Activated CD4-positive, CD25-positive, alpha-beta regulatory T cell treated with anti-CD3 and anti-CD28 coated beads, Interleukin-2, amount 50 U/mL, for 72 hours (primary cell): ENCODE measurements around the gene UTP15.

ENCODE experiments used
- DNase-seq: peaks from one replicate; pipeline ENCODE4 v3.0.0; 2021

The UTP15 gene

DNA sequence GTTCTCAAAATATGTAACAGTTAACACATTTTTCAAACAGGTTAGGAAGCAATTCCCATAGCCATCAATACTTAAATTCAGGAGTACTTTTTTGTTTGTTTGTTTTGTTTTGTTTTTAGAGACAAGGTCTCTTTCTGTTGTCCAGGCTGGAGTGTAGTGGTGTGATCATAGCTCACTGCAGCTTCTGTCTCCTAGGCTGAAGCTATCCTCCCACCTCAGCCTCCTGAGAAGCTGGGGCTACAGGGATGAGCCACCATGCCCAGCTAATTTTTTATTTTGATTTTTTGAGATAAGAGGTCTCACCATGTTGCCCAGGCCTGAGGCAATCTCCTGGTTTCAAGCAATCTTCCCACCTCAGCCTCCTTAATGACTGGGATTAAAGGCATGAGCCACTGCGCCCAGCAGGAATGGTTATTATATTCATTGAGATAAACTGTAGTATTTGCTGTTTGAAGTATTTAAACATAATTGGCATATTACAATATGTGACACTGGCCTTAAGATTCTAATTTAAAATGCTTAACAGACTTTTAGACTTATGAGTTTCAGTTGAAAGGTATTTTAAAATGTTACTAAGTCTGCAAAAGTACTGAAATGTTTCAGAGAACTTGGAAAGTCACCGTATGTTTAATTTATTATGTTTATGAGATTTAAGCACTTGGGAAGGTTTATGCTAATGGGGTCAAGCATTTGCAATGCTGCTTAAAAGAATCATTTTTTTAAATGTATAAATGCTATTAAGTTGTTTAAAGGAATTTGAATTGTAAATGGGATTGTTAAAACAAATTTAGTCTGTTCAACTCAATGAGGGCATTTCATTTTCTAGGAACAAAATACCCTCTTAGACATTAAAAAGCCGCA, 17.0 kb downstream of the UTP15 start:
- no peak for DNase-seq

DNA sequence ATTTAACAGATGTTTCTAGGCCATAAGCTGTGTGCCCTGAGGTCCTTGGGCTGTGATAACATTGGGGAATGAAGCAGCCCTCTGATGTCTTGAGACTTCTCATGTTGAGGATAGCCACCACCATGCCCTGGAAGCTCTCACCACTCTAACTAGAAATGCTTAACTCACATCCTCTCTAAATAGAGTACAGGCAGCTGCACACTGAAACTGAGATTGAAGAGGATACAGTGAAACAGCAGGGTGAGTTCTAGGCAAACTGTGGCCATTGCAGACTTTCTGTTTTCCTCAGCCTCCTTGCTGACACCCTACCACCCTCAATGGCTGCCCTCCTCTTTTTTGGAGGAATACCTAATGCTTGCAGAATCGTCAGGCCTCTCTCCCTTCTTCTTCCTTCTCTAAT, 22.4 kb downstream of the UTP15 start:
- no peak for DNase-seq

DNA sequence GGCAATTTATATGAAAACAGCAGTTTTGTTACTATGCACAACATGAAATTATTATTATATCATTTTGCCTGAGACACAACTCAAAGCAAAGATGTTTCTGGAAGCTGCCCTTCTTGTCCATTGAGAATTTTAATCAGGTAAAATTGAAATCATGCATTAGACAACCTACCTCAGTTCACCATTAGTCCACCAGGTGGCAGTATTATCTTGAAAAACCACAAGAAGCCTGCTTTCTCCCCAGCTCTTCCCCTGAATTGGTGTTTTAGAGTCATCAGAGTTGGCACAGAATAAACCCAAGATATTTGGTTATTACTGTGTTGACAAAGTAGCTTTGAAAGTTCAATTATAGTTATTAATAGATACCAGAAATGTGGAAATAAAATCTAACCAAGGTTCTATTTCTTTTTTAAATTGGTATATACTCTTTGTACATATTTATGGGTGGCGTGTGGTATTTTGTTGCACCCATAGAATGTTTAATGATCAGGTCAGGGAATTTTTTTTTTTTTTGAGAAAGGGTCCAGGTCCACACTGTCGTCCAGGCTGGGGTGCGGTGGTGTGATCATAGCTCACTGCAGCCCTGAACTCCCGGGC, 25.7 kb downstream of the UTP15 start:
- DNase-seq = peak; percentile 33

- DNase-seq = no peak
Measured at GRCh38 chr5:73591698-73592501, 26.4 kb downstream of the UTP15 start.

GRCh38 chr5:73592551-73592950, 27.0 kb downstream of the UTP15 start:
- DNase-seq = no peak

DNA sequence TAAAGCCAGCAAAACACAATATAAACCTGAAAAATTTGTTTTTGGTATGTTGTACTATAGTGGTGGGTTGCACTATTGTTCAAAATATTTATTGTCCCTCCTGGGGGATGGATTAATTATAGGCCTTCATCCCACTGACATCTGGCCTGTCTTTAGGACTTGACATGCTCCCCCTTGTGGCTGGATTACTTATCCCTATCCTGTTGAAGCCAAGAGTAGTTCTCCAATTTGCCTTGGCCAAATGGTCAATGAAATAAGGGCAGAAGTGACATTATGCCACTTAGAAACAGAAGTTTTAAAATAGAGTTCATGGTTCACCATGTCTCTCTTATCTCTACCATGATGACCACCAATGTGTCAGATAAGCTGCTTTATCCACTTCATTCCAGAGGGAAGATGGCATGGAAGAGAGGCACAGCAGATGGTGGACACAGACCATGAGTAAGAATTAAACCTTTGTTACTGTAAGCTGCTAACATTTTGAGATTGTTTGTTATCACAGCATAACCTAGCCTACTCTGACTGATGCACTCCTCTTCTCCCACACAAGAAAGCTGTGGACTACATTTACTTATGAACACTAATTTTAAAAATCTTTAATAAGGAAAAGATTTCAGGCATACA, 31.3 kb downstream of the UTP15 start:
- DNase-seq = no peak

DNA sequence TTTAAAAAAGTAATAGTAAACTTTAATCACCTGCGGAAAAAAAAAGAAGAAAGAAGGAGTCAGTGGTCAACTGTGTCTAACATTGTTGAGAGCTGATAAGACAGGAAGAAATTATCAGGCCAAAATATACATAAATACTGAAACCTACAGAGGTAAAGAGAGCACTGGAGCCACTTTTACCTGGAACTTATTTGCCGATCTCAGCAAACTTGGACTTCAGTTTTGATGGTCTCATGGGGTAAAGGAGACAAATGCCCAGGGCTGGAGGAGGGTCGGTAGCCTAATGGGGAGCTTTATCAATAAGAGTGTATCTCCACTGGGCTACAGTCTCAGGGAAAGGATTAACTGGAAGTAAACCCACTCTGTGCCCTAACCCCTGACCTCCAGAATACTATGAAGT, 33.8 kb downstream of the UTP15 start:
- no peak for DNase-seq

DNA sequence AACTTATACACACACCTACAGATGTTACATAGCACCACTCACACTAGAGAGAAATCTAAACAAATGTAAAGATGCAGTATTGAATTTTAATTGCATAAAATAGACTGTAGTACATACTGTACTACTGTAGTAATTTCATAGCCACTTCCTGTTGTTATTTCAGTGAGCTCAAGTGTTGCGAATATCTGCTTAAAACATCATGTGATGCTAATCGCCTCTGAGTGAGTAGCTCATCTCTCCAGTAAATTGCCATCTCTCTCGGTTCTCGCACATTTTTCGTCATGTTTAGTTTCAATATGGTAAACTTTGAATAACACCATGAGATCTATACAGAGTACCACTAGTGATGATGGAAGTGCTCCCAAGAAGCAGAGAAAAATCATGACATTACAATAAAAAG, 38.5 kb downstream of the UTP15 start:
- DNase-seq = no peak

- DNase-seq = no peak
Measured at GRCh38 chr5:73605223-73606087, 39.9 kb downstream of the UTP15 start.

DNA sequence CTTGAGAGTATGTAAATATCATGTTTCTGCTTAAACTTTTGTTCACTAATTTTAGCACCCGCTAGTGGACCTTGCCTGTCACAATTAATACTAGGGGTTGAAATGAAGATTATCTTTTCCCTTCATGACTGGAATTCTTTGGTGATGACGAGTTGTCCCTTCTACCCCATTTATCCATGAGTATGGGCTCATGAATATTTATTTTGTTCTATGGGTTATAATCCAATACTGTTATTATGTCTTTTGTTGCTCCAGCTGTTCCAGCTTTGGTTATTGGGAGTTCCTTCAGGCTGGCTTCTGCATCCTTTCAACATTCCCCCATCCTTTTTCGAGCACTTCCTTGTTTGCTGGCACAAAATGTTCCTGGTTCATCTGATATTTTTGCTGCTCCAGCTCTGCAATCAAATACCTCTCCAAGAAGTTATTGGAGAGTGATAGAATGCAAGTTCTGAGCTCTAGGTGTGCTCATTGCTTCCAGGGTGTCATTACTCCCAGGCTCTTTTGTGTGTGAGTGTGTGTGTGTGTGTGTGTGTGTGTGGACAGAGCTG, 40.7 kb downstream of the UTP15 start:
- no peak for DNase-seq

GRCh38 chr5:73607228-73607627, 41.7 kb downstream of the UTP15 start:
- DNase-seq = no peak

- DNase-seq = no peak
Measured at GRCh38 chr5:73612799-73613198, 47.3 kb downstream of the UTP15 start.

- DNase-seq = no peak
Measured at GRCh38 chr5:73615085-73615484, 49.5 kb downstream of the UTP15 start.

DNA sequence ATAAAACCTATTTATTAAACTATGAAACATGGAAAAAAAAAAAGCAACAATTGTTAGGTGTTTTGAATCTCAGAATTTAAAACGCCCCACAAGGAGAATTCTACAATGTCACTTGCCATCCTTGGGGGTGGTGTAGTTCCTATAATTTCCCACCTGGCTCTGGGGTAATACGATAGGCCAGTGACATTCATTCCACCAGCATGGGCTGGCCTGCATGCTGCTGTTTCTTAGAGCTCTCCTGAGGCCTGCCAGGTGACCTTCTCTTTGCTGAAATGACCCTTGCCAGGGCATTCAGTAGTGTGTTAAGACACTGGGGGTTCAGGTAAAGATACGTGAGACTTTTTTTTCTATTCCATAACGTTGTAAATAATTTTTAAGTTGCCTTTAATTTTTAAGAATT, 50.4 kb downstream of the UTP15 start:
- DNase-seq = no peak

GRCh38 chr5:73617510-73618279, 52.2 kb downstream of the UTP15 start:
- no peak for DNase-seq

- no peak for DNase-seq
Measured at GRCh38 chr5:73619606-73620333, 54.2 kb downstream of the UTP15 start.

DNA sequence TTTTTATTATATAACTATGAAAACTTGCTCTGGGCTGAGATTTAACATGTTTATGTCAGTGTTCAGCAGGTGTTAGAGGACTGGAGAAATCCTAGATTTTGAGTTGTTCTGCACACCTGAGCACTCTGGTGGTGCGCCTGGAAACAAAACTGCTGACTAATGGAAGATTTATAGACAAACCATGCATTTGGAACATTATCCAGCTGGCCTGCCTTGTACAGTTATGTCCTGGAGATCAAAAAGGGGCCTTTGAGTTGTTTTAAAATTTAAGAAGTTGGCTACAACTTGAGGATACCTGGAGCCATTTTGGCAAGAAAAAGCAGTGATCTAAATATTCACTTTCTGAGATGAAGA, 54.8 kb downstream of the UTP15 start:
- no peak for DNase-seq

- no peak for DNase-seq
Measured at GRCh38 chr5:73623060-73623459, 57.5 kb downstream of the UTP15 start.

DNA sequence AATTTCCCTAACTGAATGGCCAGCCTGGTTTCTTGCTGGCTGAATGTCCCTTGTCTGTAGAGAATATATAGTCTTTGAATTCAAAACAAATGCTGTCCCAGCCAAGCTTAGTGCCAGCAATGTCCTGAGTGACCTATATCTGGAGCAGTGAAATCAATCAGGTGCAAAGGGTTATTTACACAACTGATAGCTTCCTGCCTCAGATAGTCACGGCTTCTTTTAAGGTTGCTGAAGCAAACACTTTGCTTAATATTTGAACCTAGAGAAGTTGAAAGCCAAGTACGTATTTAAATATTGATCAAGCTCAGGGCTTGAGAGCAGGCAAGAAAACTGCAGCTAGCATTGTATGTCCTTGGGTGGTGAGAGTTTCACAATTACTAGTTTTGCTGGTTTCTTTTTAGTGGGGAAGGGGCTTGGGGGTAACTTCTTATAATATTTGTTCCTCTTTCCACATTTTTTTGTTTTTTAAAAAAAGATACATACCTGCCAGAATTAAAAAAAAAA, 58.4 kb downstream of the UTP15 start:
- no peak for DNase-seq

- no peak for DNase-seq
Measured at GRCh38 chr5:73624888-73625287, 59.3 kb downstream of the UTP15 start.
